RKO (cell line): ENCODE results near the gene CYTH3.

Experiments used
- DNase-seq: peaks from one replicate; pipeline ENCODE4 v3.0.0-alpha.2; 2016; ENCODE audit warnings: low spot score

Gene CYTH3

DNA sequence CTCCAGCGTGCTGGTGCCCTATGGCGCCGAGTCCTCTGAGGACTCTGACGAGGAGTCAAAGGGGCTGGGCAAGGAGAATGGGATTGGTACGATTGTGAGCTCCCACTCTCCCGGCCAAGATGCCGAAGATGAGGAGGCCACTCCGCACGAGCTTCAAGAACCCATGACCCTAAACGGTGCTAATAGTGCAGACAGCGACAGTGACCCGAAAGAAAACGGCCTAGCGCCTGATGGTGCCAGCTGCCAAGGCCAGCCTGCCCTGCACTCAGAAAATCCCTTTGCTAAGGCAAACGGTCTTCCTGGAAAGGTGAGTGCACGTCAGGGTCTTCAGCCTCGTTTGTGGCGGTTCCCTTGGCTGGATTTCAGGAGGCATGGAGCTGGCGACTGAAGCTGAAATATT lies 122.4 kb downstream of the CYTH3 start:
- DNase-seq, result no peak

DNA sequence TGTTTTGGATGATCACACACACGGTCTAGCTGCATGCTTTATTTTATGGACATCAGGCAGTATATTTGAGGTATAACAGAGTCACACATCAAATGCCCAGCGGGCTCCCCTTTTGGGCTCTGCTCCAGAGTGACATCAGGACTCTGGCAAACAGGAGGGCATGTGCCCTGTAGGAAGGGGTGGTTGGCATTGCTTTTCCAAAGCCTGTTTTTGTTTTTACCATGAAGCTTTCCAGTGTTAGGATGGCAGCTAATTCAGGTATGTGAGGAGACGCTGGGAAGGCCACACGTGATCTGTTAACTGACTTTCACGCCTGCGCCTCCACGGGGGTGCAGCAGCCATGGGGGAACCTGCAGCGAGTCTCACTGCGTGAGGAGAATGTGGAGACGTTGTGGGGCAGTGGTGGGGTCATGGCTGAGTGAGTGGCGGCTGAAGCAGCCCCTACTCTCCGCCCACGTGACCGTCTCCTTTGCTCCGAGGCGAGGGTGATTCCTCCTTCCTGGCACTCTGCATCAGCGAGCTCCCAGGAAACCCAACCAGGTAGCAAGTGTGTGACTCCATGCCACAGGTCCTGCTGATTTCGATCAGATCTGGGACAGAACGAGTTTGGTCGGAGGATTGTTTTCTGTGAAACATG lies 123.6 kb downstream of the CYTH3 start:
- DNase-seq, result no peak

DNA sequence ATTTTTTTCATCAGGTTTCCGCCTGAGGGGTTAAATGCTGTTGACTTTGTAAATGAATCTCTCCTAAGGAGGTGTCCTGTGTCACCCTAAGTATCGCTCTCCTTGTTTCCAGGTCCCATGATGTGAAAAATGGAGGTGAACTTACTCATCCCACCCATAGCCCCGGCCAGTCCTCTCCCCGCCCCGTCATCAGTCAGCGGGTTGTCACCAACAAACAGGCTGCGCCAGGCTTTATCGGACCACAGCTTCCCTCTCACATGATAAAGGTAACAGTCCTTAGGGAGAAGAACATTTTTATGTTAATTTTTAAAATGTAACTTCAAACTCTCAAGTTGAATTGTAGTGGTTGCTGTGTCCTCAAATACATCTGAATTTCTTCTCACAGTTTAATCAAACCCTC lies 124.8 kb downstream of the CYTH3 start:
- DNase-seq, result no peak

DNA sequence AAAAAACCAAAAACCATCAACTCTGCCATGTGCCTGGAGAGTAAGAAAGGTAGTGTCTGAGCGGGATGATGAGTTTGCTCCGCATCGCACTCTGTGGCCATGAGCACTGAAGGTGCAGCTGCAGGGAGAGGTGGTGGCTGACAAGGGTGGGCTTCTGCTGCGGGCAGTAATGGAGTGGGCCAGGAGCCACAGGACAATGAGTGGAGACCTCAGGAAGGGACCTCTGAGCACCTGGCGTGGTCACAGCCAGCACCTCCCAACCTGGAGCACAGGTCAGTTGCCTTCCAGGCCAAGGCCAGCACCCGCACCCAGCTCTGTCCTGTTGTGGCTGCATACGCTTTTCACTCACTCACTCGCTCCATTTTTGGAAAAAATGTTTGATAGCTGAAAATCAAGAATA lies 125.8 kb downstream of the CYTH3 start:
- DNase-seq, result no peak

DNA sequence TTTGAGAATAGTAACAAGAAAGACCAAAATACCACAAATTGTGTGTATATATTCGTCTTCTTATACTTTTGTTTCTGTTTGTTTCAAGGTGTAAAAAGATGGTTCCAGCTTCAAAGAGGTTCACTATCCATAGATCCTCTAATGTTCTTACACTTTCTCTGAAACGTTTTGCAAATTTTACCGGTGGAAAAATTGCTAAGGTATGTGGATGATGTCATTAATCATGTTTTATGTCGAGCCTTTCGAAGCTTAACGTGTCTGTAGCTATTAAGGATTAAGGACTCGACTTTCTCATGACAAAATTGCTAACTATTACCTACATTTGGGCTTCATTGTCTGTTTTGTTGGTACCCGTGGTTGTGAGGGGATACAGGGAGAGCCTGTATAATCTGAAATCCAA lies 128.4 kb downstream of the CYTH3 start:
- no peak for DNase-seq

DNA sequence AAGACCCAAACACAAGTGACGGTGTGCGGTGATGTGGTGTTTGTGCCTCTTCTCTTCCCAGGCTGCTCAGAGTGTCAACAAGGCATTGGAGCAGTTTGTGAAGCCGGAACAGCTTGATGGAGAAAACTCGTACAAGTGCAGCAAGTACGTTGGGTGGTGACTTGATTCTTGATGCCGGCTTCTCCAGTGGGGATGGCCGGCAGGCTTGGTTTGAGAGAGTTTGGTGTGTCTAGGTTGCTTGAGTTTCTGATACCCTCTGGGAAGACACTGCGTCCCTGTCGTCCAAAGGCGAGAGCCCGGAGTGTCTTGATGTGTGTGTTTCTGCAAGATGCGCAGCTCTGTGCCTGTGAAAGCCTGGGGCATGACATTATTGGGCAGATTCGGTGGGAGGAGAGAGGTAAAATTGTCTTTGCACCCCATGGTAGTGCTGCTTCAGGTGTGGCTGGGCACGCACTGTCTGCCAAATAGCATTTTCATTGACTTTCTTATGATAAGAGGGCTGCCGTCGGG lies 129.5 kb downstream of the CYTH3 start:
- DNase-seq, result no peak

DNA sequence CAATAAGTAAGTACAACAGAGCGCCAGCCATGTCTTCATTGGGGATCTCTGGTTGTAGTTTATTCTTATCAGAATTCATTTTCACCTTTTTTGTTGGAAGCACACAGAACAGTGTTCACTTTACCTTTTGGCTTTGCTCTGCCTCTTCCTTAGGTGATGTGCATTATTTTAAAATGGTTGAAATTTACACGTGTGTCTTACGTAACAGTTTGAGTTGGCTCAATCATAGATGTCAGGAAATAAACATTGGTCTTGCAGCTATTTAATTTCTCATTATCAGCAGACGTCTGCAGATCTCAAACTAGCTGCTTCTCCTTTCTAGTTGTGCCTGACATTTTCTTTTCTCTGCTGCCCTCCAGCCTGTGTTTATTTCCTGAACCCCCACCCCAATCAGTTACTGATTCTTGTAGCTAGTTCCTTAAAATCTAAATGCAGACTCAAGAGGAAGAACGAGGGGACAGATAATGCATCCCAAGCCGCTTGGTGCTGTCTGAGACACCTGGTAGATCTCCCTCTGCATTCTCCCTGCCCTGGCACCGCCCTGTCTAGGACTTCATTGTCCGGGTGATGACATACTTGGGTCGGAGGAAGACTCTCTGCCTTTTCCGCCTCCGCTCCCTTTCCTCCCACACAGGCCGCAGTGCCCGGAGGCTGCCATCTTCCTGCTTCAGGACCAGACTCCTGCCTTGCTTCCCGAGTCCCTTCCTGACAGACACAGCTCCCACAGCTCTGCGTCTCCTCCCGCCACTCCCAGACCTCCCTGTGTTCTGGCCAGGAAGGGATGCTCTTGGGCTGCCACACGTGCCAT lies 133.0 kb downstream of the CYTH3 start:
- DNase-seq, result no peak

DNA sequence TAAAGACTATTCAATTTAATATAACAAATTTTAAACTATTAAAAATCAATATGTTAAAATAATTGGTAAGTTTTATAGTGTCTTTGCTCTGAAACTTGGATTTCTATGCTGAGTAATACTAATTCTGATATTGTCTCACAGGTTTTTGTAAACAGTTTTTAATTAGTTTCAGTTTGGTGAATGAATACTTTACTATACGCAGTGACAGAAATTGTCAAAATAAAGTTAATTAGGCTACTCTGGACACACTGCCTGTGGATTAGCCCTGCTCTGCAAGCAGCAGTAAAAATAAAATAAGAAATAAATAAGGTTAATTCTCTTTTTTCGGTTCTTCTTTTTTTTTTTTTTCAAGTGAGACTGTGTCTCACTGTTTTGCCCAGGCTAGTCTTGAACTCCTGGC lies 135.9 kb downstream of the CYTH3 start:
- DNase-seq, result no peak

DNA sequence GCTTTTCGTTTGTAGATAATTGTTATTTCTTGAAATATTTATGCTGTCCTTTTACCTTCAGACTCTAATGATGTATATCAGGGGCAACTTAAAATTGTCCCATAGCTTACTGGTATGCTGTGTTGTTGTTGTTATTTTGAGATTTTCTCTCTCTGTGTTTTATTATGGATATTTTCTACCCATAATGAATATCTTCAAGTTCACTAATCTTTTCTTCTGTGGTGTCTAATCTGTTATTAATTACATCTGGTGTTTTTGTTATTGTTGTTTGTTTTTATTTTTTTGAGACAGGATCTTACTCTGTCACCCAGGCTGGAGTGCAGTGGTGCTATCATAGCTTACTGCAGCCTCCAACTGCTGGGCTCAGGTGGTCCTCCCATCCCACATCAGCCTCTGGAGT lies 139.2 kb downstream of the CYTH3 start:
- DNase-seq, result no peak

DNA sequence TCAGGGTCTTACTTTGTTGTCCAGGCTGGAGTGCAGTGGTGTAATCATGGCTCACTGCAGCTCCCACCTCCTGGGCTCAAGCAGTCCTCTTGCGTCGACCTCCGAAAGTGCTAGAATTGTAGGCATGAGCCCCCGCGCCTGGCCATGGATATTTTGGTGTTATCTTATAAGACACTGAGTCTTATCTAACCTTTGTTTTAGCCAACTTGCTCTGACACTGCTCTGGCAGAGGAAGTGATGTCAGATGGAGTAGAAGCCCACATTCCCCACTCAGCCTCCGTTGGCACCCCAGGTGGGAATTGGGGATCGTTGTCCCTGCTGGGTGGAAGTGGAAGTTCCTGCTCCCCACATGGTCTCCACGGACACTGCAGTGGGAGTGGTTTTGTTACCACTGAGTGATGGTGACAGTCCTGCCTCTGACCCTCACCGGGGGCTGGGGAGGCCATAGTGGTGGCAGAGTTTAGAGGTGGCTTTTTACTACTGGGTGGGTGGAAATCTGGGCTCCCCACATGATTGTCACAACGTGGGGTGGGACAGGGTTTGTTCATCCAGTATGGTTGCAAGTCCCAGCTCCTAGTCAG lies 142.3 kb downstream of the CYTH3 start:
- DNase-seq, result no peak

DNA sequence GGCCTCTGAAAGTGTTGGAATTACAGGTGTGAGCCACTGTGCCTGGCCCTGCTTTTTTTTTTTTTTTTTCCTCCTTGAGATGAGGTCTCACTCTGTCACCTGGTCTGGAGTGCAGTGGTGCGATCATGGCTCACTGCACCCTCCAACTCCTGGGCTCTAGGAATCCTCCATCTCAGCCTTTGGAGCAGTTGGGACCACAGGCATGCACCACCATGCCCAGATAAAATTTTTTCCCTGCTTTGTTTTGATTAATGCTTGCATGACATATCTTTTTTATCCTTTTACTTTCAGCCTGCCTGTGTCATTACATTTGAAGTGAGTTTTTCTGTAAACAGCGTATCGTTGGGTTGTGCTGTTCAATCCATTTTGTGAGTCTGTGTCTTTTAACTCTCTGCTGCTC lies 144.2 kb downstream of the CYTH3 start:
- no peak for DNase-seq

DNA sequence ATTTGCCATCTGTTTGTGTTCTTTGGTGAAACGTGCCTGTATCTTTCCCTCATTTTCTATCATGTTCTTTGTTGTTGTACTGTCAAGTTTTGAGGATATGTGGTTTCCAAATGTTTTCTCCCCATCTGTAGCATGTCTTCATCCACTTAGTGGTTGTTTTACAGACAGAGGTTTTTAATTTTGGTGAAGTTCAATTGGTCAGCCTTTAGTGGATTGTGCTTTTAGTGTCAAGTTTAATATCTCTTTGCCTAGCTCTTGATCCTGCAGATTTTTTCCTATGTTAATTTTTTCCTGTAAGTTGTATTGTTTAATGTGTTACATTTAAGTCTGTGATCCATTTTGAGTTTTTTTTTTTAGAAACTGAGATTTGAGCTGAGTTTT lies 145.3 kb downstream of the CYTH3 start:
- no peak for DNase-seq

DNA sequence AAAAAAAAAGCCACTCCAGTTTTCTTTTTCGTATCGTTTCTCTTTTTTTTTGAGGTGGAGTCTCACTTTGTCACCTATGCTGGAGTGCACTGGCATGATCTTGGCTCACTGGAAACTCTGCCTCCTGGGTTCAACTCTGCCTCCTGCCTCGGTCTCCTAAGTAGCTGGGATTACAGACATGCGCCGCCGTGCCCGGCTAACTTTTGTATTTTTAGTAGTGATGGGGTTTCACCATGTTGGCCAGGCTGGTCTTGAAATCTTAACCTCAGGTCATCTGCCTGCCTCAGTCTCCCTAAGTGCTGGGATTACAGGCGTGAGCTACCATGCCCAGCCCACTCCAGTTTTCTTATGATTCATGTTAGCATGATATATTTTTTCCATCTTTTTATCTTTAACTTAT lies 148.6 kb downstream of the CYTH3 start:
- no peak for DNase-seq

DNA sequence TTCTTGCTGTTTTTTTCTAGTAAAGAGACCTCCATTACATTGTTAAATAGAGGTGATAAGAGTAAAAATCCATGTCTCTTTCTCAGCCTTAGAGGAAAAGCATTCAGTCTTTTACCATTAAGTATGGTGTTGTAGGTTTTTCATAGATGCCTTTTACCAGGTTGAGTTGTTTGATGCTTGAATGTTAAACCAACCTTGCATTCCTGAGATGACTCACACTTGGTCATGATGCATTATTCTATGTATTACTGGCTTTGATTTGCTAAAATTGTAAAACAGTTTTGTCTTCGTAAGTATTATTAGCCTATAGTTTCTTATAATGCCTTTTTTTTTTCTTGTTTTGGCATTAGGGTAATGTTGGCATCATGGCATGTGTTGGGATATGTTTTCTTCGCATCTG lies 151.3 kb downstream of the CYTH3 start:
- peak; percentile 72 for DNase-seq

DNA sequence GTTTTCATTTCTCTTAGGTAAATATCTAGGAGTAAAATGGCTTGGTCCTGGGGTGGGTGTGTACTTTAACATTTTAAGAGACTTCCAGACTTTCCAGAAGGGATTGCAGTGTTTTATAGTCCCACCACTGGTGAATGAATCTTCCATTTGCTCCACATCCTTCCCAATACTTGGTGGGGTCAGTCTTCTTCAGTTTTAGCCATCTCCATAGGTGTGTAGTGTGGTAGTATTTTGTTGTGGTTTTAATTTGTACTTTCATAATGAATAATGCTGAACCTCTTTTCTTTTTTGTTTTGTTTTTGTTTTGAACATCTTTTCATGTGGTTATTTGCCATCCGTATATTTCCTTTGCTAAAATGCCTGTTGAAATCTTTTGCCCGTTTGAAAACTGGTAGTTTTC lies 154.9 kb downstream of the CYTH3 start:
- DNase-seq, result no peak

DNA sequence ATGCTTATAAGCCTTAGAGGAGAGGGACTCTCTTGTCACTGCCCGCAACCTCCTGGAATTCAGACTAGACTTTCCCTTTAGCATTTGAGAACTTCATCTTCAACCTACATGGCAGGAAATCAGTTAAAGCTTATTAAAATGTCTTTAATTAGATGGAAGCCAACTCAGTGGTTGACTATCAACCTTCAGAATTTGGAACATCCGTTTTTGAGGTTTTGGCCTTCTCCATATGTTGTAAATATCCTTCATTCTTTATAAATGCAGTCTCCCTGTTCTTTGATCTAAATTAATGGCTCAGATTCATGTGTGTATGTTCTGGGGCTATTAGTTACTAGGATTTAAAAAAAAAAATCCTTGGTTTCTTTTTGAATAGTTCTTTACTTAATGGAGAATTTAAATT lies 156.2 kb downstream of the CYTH3 start:
- DNase-seq, result no peak
